WTC11 (cell line): Measurements from ENCODE around the gene ORM1. TPM values are rescaled to one million over a fixed set of nuclear protein-coding genes. Genes with fewer than 3 reads are reported as not detected.

ENCODE experiments used
- ATAC-seq: fragments of 200-7000 bp; cut with Tn5 transposase; 2 replicates; pipeline ENCODE4 v1.10.0; 2021; ENCODE audit warnings: mild to moderate bottlenecking, moderate library complexity
- CTCF ChIA-PET: fragments of 300-600 bp; sonication (Branson Sonifier 250); formaldehyde crosslinking; loops from one replicate; lab custom pipeline; 2021; ENCODE audit warnings: antibody characterized with exemption; lab: Charles Lee
- POLR2A ChIA-PET: fragments of 350-600 bp; sonication (Branson Sonifier 250); formaldehyde crosslinking; loops from one replicate; lab custom pipeline; 2021; ENCODE audit warnings: antibody characterized with exemption; lab: Charles Lee
- DNase-seq: peaks from one replicate; pipeline ENCODE4 v3.0.0; 2021; ENCODE audit warnings: low spot score
- H3K27ac Mint-ChIP-seq: 2 replicates; pipeline ENCODE4 v1.8.0; 2021; ENCODE audit warnings: mixed read lengths
- H3K27me3 Mint-ChIP-seq: 2 replicates; pipeline ENCODE4 v1.8.0; 2021; ENCODE audit warnings: low read depth, mild to moderate bottlenecking, moderate library complexity, mixed read lengths
- H3K36me3 Mint-ChIP-seq: 2 replicates; pipeline ENCODE4 v1.8.0; 2021; ENCODE audit warnings: mixed read lengths
- H3K4me1 Mint-ChIP-seq: 2 replicates; pipeline ENCODE4 v1.8.0; 2022; ENCODE audit warnings: mixed read lengths
- H3K4me3 Mint-ChIP-seq: 2 replicates; pipeline ENCODE4 v1.8.0; 2021; ENCODE audit warnings: mild to moderate bottlenecking, moderate library complexity, mixed read lengths
- H3K9me3 Mint-ChIP-seq: 2 replicates; pipeline ENCODE4 v1.8.0; 2021; ENCODE audit warnings: mixed read lengths
- FOXP1 ChIP-seq: sonication (generic); formaldehyde crosslinking; IDR thresholded peaks from 2 replicates; pipeline ENCODE4 v1.8.0; 2022; ENCODE audit warnings: missing genetic modification reagents, mild to moderate bottlenecking, moderate library complexity, borderline replicate concordance
- MXD4 ChIP-seq: fragments of 250-450 bp; sonication (Bioruptor Pico); IDR thresholded peaks from 2 replicates; pipeline ENCODE4 v1.8.0; 2021; ENCODE audit warnings: mild to moderate bottlenecking, moderate library complexity, borderline replicate concordance
- MYBL2 ChIP-seq: sonication (generic); formaldehyde crosslinking; IDR thresholded peaks from 2 replicates; pipeline ENCODE4 v1.8.1; 2023; ENCODE audit warnings: mild to moderate bottlenecking, moderate library complexity, missing genetic modification reagents
- NR2C2 ChIP-seq: sonication (generic); formaldehyde crosslinking; IDR thresholded peaks from 2 replicates; pipeline ENCODE4 v1.8.0; 2022; ENCODE audit warnings: mild to moderate bottlenecking, missing genetic modification reagents
- SOX15 ChIP-seq: fragments of 250-450 bp; sonication (Bioruptor Pico); IDR thresholded peaks from 2 replicates; pipeline ENCODE4 v1.9.0; 2021; ENCODE audit warnings: mild to moderate bottlenecking
- SP1 ChIP-seq: sonication (generic); formaldehyde crosslinking; conservative IDR thresholded peaks from 2 replicates; pipeline ENCODE4 v1.8.1; 2022; ENCODE audit warnings: missing genetic modification reagents
- TP53 ChIP-seq: sonication (generic); formaldehyde crosslinking; IDR thresholded peaks from 2 replicates; pipeline ENCODE4 v1.8.1; 2023; ENCODE audit warnings: mild to moderate bottlenecking, missing genetic modification reagents
- ZNF138 ChIP-seq: sonication (generic); formaldehyde crosslinking; conservative IDR thresholded peaks from 2 replicates; pipeline ENCODE4 v1.8.1; 2022; ENCODE audit warnings: mild to moderate bottlenecking, moderate library complexity, missing genetic modification reagents
- ZNF219 ChIP-seq: sonication (generic); formaldehyde crosslinking; IDR thresholded peaks from 2 replicates; pipeline ENCODE4 v1.8.0; 2023; ENCODE audit warnings: missing genetic modification reagents, mild to moderate bottlenecking, borderline replicate concordance
- ZNF396 ChIP-seq: fragments of 250-450 bp; sonication (Bioruptor Pico); IDR thresholded peaks from 2 replicates; pipeline ENCODE4 v1.8.0; 2021; ENCODE audit warnings: mild to moderate bottlenecking, moderate library complexity, borderline replicate concordance
- ZNF423 ChIP-seq: fragments of 250-450 bp; sonication (Bioruptor Pico); IDR thresholded peaks from 2 replicates; pipeline ENCODE4 v2.1.2; 2022; ENCODE audit warnings: mild to moderate bottlenecking, moderate library complexity
- total RNA-seq: library from RNA; stranded (reverse); gene quantifications from 3 replicates; pipeline ENCODE4 v1.2.3, GENCODE V29; 2021
- TF ChIP-seq, protein P1 (sequence below): sonication (generic); formaldehyde crosslinking; IDR thresholded peaks from 2 replicates; pipeline ENCODE4 v1.8.1; 2023; ENCODE audit warnings: mild to moderate bottlenecking, missing genetic modification reagents, borderline replicate concordance
- TF ChIP-seq, protein P2 (sequence below): sonication (generic); formaldehyde crosslinking; IDR thresholded peaks from 2 replicates; pipeline ENCODE4 v1.8.0; 2023; ENCODE audit warnings: mild to moderate bottlenecking, missing genetic modification reagents
- TF ChIP-seq, protein P3 (sequence below): sonication (generic); formaldehyde crosslinking; IDR thresholded peaks from 2 replicates; pipeline ENCODE4 v1.8.1; 2023; ENCODE audit warnings: mild to moderate bottlenecking, missing genetic modification reagents
- TF ChIP-seq, protein P4 (sequence below): sonication (generic); formaldehyde crosslinking; IDR thresholded peaks from 2 replicates; pipeline ENCODE4 v1.8.1; 2022; ENCODE audit warnings: missing genetic modification reagents, borderline replicate concordance
- TF ChIP-seq, protein P5 (sequence below): fragments of 200-600 bp; IDR thresholded peaks from 2 replicates; pipeline ENCODE4 v1.8.0; 2022; ENCODE audit warnings: antibody characterized with exemption

The ORM1 gene
- total RNA-seq, 1 experiment from 2014 or later, result 3.9 TPM

DNA sequence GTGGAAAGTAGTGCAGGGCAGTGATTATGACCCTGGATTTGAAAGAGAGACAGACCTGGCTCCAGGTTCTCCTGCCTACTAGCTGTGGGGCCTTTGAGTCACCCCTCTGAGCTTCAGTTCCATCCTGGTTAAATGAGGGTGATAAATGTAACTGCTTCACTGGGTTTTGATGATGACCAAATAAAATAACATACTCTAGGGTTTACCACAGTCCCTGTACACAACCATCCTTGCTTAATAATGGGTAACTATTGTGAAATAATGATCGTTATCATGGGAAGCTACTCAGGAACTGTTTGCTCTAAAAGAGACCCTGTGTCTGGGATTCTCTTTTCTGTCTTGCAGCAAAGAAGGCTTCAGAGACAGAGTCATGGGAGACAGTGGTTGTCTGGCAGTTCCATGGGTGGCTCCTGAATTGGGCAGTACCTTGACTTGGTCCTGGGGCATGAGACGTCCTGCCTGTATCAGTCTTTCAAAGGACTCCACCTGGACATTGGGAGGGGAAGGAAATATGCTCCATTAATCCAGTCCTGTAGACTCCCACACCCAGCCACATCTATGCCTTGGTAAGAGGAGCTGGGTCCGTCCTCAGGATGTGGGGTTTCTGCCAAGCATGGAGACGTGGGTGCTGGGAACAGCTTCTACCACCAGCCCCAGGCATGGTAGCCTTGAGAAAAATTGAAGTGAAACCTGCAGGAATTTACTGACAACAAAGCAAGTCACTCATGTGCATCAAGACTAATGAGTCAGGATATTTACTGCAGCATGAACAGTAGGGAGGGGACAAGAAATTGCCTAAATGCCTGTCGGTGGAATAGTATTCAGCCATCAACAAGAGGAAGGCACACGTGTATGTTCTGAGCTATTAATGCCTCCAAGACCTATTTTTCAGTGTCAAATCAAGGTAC is 41.5 kb downstream of the ORM1 start (continued):
- TF ChIP-seq, protein P1, sequence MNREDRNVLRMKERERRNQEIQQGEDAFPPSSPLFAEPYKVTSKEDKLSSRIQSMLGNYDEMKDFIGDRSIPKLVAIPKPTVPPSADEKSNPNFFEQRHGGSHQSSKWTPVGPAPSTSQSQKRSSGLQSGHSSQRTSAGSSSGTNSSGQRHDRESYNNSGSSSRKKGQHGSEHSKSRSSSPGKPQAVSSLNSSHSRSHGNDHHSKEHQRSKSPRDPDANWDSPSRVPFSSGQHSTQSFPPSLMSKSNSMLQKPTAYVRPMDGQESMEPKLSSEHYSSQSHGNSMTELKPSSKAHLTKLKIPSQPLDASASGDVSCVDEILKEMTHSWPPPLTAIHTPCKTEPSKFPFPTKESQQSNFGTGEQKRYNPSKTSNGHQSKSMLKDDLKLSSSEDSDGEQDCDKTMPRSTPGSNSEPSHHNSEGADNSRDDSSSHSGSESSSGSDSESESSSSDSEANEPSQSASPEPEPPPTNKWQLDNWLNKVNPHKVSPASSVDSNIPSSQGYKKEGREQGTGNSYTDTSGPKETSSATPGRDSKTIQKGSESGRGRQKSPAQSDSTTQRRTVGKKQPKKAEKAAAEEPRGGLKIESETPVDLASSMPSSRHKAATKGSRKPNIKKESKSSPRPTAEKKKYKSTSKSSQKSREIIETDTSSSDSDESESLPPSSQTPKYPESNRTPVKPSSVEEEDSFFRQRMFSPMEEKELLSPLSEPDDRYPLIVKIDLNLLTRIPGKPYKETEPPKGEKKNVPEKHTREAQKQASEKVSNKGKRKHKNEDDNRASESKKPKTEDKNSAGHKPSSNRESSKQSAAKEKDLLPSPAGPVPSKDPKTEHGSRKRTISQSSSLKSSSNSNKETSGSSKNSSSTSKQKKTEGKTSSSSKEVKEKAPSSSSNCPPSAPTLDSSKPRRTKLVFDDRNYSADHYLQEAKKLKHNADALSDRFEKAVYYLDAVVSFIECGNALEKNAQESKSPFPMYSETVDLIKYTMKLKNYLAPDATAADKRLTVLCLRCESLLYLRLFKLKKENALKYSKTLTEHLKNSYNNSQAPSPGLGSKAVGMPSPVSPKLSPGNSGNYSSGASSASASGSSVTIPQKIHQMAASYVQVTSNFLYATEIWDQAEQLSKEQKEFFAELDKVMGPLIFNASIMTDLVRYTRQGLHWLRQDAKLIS (CRISPR knock-in tag), result no peak
- TF ChIP-seq NR2C2 (CRISPR knock-in tag), result no peak
- TF ChIP-seq SP1 (CRISPR knock-in tag), result no peak
- TF ChIP-seq ZNF396 (CRISPR knock-in tag), result no peak
- TF ChIP-seq MYBL2, result no peak
- TF ChIP-seq TP53 (CRISPR knock-in tag), result no peak
- TF ChIP-seq, protein P2, sequence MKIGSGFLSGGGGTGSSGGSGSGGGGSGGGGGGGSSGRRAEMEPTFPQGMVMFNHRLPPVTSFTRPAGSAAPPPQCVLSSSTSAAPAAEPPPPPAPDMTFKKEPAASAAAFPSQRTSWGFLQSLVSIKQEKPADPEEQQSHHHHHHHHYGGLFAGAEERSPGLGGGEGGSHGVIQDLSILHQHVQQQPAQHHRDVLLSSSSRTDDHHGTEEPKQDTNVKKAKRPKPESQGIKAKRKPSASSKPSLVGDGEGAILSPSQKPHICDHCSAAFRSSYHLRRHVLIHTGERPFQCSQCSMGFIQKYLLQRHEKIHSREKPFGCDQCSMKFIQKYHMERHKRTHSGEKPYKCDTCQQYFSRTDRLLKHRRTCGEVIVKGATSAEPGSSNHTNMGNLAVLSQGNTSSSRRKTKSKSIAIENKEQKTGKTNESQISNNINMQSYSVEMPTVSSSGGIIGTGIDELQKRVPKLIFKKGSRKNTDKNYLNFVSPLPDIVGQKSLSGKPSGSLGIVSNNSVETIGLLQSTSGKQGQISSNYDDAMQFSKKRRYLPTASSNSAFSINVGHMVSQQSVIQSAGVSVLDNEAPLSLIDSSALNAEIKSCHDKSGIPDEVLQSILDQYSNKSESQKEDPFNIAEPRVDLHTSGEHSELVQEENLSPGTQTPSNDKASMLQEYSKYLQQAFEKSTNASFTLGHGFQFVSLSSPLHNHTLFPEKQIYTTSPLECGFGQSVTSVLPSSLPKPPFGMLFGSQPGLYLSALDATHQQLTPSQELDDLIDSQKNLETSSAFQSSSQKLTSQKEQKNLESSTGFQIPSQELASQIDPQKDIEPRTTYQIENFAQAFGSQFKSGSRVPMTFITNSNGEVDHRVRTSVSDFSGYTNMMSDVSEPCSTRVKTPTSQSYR, result no peak

DNA sequence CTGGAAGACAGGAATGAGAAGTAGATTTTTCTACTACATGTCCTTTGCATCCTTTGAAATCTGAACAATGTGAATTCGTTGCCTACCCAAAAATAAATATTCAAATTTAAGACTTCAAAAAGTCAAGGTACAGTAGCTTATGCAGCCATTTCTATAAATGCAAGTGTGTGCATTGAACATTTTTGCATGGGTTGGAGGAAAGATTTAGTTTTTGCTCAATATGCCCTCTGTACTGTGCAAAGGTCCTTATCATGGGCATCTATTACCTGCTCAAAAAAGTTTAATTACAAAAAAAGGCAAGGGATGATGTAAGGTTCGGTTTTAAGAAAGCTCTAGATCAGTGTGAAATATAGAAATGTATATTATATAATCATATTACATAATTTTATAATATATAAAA is 42.3 kb downstream of the ORM1 start:
- peaks cover 35% of the 10 kb centered on the region for H3K36me3 Mint-ChIP-seq
- ChIA-PET POLR2A (no interaction called here), CTCF (interaction anchor here (1.1 kb wide), 1 partner anchor 18 kb away, joined by 3 read pairs; no protein-coding TSS in a partner anchor)
- no peak for ATAC-seq
- TF ChIP-seq MXD4 (CRISPR knock-in tag), result no peak
- TF ChIP-seq, protein P3, sequence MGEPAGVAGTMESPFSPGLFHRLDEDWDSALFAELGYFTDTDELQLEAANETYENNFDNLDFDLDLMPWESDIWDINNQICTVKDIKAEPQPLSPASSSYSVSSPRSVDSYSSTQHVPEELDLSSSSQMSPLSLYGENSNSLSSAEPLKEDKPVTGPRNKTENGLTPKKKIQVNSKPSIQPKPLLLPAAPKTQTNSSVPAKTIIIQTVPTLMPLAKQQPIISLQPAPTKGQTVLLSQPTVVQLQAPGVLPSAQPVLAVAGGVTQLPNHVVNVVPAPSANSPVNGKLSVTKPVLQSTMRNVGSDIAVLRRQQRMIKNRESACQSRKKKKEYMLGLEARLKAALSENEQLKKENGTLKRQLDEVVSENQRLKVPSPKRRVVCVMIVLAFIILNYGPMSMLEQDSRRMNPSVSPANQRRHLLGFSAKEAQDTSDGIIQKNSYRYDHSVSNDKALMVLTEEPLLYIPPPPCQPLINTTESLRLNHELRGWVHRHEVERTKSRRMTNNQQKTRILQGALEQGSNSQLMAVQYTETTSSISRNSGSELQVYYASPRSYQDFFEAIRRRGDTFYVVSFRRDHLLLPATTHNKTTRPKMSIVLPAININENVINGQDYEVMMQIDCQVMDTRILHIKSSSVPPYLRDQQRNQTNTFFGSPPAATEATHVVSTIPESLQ, result no peak
- TF ChIP-seq ZNF138 (CRISPR knock-in tag), result no peak
- TF ChIP-seq, protein P4, sequence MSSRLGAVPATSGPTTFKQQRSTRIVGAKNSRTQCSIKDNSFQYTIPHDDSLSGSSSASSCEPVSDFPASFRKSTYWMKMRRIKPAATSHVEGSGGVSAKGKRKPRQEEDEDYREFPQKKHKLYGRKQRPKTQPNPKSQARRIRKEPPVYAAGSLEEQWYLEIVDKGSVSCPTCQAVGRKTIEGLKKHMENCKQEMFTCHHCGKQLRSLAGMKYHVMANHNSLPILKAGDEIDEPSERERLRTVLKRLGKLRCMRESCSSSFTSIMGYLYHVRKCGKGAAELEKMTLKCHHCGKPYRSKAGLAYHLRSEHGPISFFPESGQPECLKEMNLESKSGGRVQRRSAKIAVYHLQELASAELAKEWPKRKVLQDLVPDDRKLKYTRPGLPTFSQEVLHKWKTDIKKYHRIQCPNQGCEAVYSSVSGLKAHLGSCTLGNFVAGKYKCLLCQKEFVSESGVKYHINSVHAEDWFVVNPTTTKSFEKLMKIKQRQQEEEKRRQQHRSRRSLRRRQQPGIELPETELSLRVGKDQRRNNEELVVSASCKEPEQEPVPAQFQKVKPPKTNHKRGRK (CRISPR knock-in tag), result no peak
- no peak for TF ChIP-seq ZNF423
- TF ChIP-seq, protein P2, result no peak
- no peak for TF ChIP-seq FOXP1 (CRISPR knock-in tag)
- no peak for TF ChIP-seq ZNF219 (CRISPR knock-in tag)
- TF ChIP-seq SOX15, result no peak
- TF ChIP-seq, protein P5, sequence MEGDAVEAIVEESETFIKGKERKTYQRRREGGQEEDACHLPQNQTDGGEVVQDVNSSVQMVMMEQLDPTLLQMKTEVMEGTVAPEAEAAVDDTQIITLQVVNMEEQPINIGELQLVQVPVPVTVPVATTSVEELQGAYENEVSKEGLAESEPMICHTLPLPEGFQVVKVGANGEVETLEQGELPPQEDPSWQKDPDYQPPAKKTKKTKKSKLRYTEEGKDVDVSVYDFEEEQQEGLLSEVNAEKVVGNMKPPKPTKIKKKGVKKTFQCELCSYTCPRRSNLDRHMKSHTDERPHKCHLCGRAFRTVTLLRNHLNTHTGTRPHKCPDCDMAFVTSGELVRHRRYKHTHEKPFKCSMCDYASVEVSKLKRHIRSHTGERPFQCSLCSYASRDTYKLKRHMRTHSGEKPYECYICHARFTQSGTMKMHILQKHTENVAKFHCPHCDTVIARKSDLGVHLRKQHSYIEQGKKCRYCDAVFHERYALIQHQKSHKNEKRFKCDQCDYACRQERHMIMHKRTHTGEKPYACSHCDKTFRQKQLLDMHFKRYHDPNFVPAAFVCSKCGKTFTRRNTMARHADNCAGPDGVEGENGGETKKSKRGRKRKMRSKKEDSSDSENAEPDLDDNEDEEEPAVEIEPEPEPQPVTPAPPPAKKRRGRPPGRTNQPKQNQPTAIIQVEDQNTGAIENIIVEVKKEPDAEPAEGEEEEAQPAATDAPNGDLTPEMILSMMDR, result no peak
- TF ChIP-seq, all 79 proteins: peak for 0
- Mint-ChIP-seq H3K27ac (no peak overlapping the region), H3K27me3 (no peaks in the 10 kb centered on the region), H3K4me1 (peaks cover 23% of the 10 kb centered on the region), H3K9me3 (no peaks in the 10 kb centered on the region), H3K4me3 (no peak overlapping the region)
- no peak for DNase-seq
